ENCODE results near the gene MAST2. TPM values are rescaled to one million over a fixed set of nuclear protein-coding genes. Genes with fewer than 3 reads are reported as not detected.

Gene MAST2
- total and polyA plus RNA-seq, 2 donors (not counting 3 experiments of a cell fraction or from before 2014, with no cell fraction given), result 25.0 to 41.2 TPM

- Histone ChIP-seq H3K4me2 (ENCODE audit: insufficient read depth, low read length) (no peak overlapping the region), H3K9ac (replicated peaks; ENCODE audit: extremely low read depth, insufficient read depth, low read length) (no peak overlapping the region), H2AFZ (ENCODE audit: low read depth, low read length) (no peak overlapping the region), H3K4me3 (replicated peaks in 1 of 3; ENCODE audit: insufficient read depth in 1 of 3, low read depth in 1 of 3, low read length in 3 of 3) (no peak overlapping the region), H4K20me1 (replicated peaks; ENCODE audit: control insufficient read depth, extremely low read depth, insufficient read depth, low read length) (no peaks in the 10 kb centered on the region), H3K79me2 (ENCODE audit: control insufficient read depth, insufficient read depth, low read length) (no peaks in the 10 kb centered on the region), H3K27ac (ENCODE audit: insufficient read depth, low read depth, low read length) (no peak overlapping the region), H3K9me3 (replicated peaks; ENCODE audit: control insufficient read depth, insufficient read depth, low read length) (no peaks in the 10 kb centered on the region), H3K27me3 (ENCODE audit: control insufficient read depth in 2 of 2, insufficient read depth in 2 of 2, low read length in 2 of 2) (no peaks in the 10 kb centered on the region), H3K9me1 (replicated peaks; ENCODE audit: control insufficient read depth, extremely low read depth, insufficient read depth, low read length) (no peaks in the 10 kb centered on the region), H3K4me1 (ENCODE audit: control insufficient read depth, extremely low read depth, insufficient read depth, low read length) (no peaks in the 10 kb centered on the region), H3K36me3 (ENCODE audit: control insufficient read depth in 2 of 2, extremely low read depth in 1 of 2, insufficient read depth in 2 of 2, low read length in 2 of 2) (no peaks in the 10 kb centered on the region)
- intact Hi-C loops (cut with micrococcal nuclease), result no loop called here
- no TSS peak for BruUV-seq (replicated peaks)
- ChIA-PET CTCF (no interaction called here), POLR2A (no interaction called here)
- no peak for DNase-seq (ENCODE audit: low read depth, low spot score)
- dilution Hi-C loops (cut with MboI; ENCODE audit: extremely low pct_ligation_motif_present, low sequenced_read_pairs), result no loop called here
- no peak for FAIRE-seq
- TF ChIP-seq GATA2 (IDR thresholded peaks at IDR 0.05; ENCODE audit: insufficient read depth, insufficient read length, low read depth, low read length), result no peak
- TF ChIP-seq FOS (IDR thresholded peaks at IDR 0.05; ENCODE audit: borderline replicate concordance, insufficient read depth, low read length), result no peak
- no peak for TF ChIP-seq MYC (IDR thresholded peaks at IDR 0.05; ENCODE audit: low read depth, low read length)
- TF ChIP-seq EZH2 (IDR thresholded peaks at IDR 0.05; ENCODE audit: borderline replicate concordance, low read depth, low read length, severe bottlenecking), result no peak
- TF ChIP-seq POLR2A (IDR thresholded peaks at IDR 0.05; ENCODE audit: low read depth, low read length), result no peak
- TF ChIP-seq POLR2AphosphoS5 (IDR thresholded peaks at IDR 0.05; ENCODE audit: insufficient read depth, low read depth, low read length), result no peak
- TF ChIP-seq JUN (IDR thresholded peaks at IDR 0.05; ENCODE audit: borderline replicate concordance, insufficient read depth, insufficient read length, low read depth), result no peak
Measured at GRCh38 chr1:45998020-45998617, 194.7 kb downstream of the MAST2 start.

DNA sequence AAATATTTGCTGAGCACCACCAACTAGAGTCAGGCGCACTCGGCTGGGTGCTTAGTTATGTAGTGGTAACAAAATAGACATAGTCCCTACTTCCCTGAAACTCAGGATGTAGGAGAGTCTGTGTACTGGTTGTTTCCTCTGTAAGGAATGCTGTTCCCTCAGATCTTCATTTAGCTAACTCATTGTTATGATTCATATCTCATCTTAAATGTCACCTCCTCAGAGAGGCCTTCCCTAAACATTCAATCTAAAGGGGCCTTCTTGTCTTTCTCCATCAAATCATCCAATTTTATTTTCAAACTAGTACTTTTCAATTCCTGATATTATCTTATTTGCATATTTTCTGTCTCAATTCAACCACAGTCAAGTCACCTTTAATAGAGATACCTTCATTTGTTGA, 196.1 kb downstream of the MAST2 start:
- FAIRE-seq (no peak), DNase-seq (ENCODE audit: low read depth, low spot score) (no peak)
- Histone ChIP-seq H4K20me1 (replicated peaks; ENCODE audit: control insufficient read depth, extremely low read depth, insufficient read depth, low read length) (no peaks in the 10 kb centered on the region), H3K4me2 (ENCODE audit: insufficient read depth, low read length) (no peak overlapping the region), H3K9me3 (replicated peaks; ENCODE audit: control insufficient read depth, insufficient read depth, low read length) (no peaks in the 10 kb centered on the region), H3K9me1 (replicated peaks; ENCODE audit: control insufficient read depth, extremely low read depth, insufficient read depth, low read length) (no peaks in the 10 kb centered on the region), H3K4me1 (ENCODE audit: control insufficient read depth, extremely low read depth, insufficient read depth, low read length) (no peaks in the 10 kb centered on the region), H3K9ac (replicated peaks; ENCODE audit: extremely low read depth, insufficient read depth, low read length) (no peak overlapping the region), H3K36me3 (ENCODE audit: control insufficient read depth in 2 of 2, extremely low read depth in 1 of 2, insufficient read depth in 2 of 2, low read length in 2 of 2) (no peaks in the 10 kb centered on the region), H3K79me2 (ENCODE audit: control insufficient read depth, insufficient read depth, low read length) (no peaks in the 10 kb centered on the region), H3K4me3 (replicated peaks in 1 of 3; ENCODE audit: insufficient read depth in 1 of 3, low read depth in 1 of 3, low read length in 3 of 3) (no peak overlapping the region), H3K27me3 (ENCODE audit: control insufficient read depth in 2 of 2, insufficient read depth in 2 of 2, low read length in 2 of 2) (no peaks in the 10 kb centered on the region), H3K27ac (ENCODE audit: insufficient read depth, low read depth, low read length) (no peak overlapping the region), H2AFZ (ENCODE audit: low read depth, low read length) (no peak overlapping the region)
- POLR2A ChIA-PET, result no interaction called here
- CTCF ChIA-PET, result no interaction called here
- no TSS peak for BruUV-seq (replicated peaks)
- intact Hi-C loops (cut with micrococcal nuclease), result no loop called here
- TF ChIP-seq MAX (IDR thresholded peaks at IDR 0.05; ENCODE audit: insufficient read depth, insufficient read length) (no peak), JUN (IDR thresholded peaks at IDR 0.05; ENCODE audit: borderline replicate concordance, insufficient read depth, insufficient read length, low read depth) (no peak), GATA2 (IDR thresholded peaks at IDR 0.05; ENCODE audit: insufficient read depth, insufficient read length, low read depth, low read length) (no peak), MYC (IDR thresholded peaks at IDR 0.05; ENCODE audit: low read depth, low read length) (no peak), POLR2A (IDR thresholded peaks at IDR 0.05; ENCODE audit: low read depth, low read length) (no peak), EZH2 (IDR thresholded peaks at IDR 0.05; ENCODE audit: borderline replicate concordance, low read depth, low read length, severe bottlenecking) (no peak), POLR2AphosphoS5 (IDR thresholded peaks at IDR 0.05; ENCODE audit: insufficient read depth, low read depth, low read length) (no peak), FOS (IDR thresholded peaks at IDR 0.05; ENCODE audit: borderline replicate concordance, insufficient read depth, low read length) (no peak)
- TF ChIP-seq, protein P1, sequence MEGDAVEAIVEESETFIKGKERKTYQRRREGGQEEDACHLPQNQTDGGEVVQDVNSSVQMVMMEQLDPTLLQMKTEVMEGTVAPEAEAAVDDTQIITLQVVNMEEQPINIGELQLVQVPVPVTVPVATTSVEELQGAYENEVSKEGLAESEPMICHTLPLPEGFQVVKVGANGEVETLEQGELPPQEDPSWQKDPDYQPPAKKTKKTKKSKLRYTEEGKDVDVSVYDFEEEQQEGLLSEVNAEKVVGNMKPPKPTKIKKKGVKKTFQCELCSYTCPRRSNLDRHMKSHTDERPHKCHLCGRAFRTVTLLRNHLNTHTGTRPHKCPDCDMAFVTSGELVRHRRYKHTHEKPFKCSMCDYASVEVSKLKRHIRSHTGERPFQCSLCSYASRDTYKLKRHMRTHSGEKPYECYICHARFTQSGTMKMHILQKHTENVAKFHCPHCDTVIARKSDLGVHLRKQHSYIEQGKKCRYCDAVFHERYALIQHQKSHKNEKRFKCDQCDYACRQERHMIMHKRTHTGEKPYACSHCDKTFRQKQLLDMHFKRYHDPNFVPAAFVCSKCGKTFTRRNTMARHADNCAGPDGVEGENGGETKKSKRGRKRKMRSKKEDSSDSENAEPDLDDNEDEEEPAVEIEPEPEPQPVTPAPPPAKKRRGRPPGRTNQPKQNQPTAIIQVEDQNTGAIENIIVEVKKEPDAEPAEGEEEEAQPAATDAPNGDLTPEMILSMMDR (IDR thresholded peaks at IDR 0.05; ENCODE audit: extremely low read depth in 1 of 2, insufficient read depth in 1 of 2, low read depth in 1 of 2, low read length in 2 of 2), result no peak
- dilution Hi-C loops (cut with MboI; ENCODE audit: extremely low pct_ligation_motif_present, low sequenced_read_pairs), result no loop called here

Measured in endothelial cell of umbilical vein (primary cell).